SKM-1 treated with dmso at 0.1 percent for 144 hours (cell line): ENCODE results near the gene QRICH1.

ENCODE experiments used
- DNase-seq: peaks from one replicate; lab custom pipeline; 2025; ENCODE audit not compliant: unreplicated experiment; lab: John Stamatoyannopoulos, UW

Gene QRICH1

DNA sequence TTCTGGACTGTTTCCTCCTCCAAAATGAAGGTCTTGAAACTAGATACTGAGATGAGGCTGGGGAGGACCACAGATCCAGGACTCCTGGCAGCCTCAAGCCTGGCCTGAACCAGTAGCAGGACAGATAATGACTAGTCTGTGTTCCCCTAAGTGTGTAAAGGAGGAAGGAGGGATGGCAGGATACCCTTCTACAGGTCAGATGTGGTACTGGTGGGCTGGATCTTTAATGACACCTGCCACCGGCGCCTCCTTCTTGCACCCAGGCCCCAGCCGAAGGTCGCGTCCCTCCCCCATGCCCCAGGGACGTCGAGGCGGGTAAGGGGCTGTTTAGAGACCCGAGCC lies 26.2 kb upstream of the QRICH1 start:
- DNase-seq, result no peak

- DNase-seq, result no peak
Observed at GRCh38 chr3:49119439-49119838, 25.6 kb upstream of the QRICH1 start.

GRCh38 chr3:49119036-49119435 lies 25.2 kb upstream of the QRICH1 start:
- DNase-seq, result no peak

- DNase-seq, result no peak
Observed at GRCh38 chr3:49112262-49112661, 18.4 kb upstream of the QRICH1 start.

- no peak for DNase-seq
Observed at GRCh38 chr3:49111347-49111746, 17.5 kb upstream of the QRICH1 start.

GRCh38 chr3:49110780-49111179 lies 16.9 kb upstream of the QRICH1 start:
- no peak for DNase-seq

GRCh38 chr3:49108346-49108745 lies 14.5 kb upstream of the QRICH1 start:
- no peak for DNase-seq

GRCh38 chr3:49104427-49105291 lies 10.8 kb upstream of the QRICH1 start, which contains the start of gene QARS1:
QARS1 (minus strand) TSS chr3:49104757; CDS start chr3:49104733, 24 bp downstream.
- DNase-seq, result peak; percentile 93

DNA sequence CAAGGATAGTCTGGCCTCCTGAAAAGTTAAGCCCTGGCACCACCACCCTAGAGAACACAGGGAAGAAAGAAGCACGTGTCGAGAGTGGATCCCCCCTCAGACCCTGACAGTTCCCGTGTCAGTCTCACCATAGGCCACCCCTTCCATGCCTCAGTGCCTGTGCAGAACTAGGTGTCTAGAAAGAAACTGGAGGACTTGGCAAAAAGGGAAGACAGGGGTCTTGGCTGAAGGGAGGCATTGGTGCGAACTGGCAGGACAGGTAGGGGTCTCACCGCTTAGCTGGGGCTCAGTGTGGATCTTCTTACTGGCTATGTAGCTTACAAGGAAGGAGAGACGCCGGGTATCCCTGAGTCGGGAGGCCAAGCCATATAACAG lies 10.2 kb upstream of the QRICH1 start:
- no peak for DNase-seq

DNA sequence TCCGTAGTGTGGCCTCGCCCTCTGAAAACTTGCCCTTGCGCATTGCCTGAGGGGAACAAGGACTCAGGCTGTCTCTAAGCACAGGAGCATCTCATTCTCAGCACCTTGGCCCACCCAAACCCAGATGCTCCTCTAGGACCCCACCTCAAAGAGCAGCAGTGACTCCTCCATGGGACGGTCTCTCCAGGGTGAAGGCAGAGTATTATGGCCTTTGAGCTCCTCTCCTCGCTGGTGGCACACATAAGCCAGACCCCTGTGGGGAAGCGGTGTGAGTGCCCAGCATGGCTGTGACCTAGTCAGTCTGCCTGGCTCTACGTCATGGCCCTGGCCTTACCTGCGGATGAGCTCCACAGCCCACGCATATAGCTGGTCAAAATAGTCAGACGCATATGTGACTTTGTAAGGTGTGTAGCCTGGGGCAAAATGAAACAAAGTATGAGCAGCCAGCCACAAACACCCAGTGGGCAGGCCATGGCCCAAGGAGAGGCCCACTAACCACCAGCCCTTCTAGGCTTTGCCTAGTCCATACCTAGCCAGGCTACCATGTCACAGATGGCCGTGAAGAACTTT lies 6.3 kb upstream of the QRICH1 start:
- DNase-seq, result no peak

DNA sequence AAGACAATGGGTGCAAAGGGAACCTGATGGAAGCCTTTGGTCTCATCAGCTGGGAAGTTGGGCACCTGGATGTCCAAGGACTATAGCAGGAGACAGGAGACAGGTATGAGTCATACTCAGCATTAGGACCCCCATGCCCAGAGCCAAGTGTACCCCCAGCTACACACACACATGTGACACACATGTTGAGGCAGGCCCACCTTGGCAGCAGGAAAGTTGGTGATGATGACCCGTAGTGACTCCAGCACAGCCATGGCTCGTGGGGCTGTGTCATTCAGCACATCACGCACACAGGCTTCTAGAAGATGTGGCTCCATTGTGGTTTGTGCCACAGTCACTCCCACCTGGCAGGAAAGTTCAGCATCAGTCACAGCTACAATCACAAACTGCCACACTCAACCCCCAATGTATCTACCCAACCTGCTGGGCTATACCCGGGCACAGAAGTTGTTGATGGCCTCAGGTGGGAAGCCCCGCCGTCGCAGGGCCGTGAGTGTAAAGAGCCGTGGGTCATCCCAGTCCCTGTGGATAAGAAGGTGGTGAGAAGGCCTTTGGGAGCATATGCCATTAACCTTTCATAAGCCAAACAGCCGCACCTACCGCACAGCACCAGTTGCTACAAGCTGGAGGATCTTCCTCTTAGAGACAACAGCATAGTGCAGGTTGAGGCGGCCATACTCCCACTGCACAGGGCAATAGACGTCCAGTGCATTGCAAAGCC lies 5.2 kb upstream of the QRICH1 start:
- DNase-seq, result no peak

DNA sequence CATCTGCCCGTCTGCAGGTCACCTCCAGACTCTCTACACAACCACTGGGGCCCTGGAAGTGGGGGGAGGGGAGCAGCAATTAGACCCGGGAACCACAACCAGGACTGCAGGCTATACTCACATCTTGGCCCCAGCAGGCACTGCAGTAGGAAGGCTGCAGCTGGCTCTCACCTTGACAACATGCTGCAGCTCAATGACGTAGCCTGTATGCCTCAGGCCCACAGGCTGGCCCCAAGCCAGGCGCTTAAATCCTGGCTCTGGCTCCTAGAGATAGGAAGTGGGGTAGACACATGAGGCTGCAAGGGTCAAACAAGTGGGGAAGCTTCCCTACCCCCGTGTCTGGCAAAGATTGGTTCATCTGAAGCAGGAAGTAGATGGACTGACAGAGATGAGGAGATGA lies 4.6 kb upstream of the QRICH1 start:
- no peak for DNase-seq

GRCh38 chr3:49092938-49093852 lies 676 bp downstream of the QRICH1 start:
- peak; percentile 65 for DNase-seq

GRCh38 chr3:49081429-49081828 lies 12.4 kb downstream of the QRICH1 start:
- DNase-seq, result no peak

DNA sequence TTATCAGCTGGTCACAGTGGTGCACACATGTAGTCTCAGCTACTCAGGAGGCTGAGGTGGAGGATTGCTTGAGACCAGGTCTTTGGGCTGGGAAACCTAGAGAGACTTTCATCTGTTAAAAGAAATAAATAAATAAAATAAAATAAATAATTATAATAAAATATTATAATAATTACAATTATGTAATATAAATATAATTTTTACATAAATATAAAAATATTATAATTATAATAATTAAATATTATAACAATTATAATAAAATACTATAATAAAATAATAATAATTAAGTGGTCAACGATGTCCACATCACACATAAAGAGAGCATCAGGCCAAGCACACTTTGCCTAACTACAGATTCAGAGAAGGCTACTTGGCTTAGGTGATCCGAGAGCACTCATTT lies 14.6 kb downstream of the QRICH1 start:
- DNase-seq, result no peak

DNA sequence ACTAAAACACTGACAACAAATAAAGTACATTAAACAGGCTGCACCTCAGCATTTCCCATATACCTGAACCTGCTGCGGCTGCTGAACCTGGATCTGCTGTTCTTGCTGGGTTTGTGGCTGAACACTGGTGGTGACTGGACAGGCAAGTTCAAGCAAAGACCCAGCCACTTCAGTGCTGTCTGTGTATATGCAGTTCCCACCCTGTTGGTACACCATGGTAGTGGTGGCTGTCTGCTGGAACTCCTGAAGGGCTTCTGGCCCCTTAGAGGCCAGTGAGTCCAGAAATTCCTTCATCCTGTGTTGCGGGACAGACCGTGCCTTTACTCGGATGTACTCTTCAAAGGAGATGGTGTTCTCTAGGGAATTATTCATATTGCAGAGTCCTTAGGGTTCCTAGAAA lies 17.2 kb downstream of the QRICH1 start:
- no peak for DNase-seq

DNA sequence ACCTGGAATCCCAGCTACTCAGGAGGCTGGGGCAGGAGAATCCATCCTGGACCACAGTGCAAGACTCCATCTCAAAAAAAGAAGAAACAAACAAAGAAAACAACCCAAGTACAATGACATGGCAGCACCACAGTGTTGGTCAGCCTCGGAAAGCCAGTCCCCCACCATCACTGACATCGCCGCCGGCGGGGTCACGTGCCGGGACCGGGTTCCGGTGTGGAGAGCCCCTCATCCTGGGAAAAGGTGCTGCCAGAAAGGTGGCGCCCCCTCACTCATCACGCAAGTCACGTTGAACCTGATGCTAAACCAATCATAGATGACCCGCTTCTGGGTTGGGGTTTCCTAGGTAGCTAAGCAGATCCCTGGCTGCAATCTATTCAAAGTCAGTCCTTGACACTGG lies 17.8 kb downstream of the QRICH1 start:
- no peak for DNase-seq

DNA sequence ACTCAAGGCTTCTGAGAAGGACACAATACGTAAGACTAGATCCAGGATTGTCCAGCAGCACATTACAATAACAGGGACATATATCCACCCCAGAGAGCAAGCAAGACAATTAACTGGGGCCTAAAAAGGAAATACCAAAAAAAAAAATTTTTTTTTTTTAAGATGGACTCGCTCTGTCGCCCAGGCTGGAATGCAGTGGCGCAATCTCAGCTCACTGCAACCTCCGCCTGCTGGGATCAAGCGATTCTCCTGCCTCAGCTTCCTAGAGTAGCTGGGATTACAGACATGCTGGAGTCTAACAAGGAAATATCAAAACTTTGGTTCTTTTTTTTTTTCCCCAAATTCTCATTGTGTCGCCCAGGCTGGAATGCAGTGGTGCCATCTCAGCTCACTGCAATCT lies 35.9 kb downstream of the QRICH1 start:
- no peak for DNase-seq

DNA sequence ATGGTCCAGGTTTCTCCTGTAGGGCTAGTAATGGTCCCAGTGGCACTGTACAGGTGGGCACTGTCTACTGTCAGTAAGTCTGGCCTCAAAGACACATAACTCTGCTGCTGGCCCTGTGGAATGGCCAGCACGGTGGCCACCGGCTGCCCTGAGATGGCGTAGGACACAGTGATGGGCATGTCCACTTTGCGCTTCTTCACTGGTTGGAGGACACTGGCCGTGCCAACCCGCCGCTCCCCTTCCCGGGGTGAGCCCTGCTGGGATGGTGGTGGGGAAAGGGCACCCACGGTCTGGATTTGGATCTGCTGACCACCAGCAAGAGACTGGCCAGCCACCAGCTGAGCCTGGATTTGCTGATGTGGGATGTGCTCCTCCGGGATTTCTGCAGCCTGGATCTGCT lies 36.6 kb downstream of the QRICH1 start:
- no peak for DNase-seq

DNA sequence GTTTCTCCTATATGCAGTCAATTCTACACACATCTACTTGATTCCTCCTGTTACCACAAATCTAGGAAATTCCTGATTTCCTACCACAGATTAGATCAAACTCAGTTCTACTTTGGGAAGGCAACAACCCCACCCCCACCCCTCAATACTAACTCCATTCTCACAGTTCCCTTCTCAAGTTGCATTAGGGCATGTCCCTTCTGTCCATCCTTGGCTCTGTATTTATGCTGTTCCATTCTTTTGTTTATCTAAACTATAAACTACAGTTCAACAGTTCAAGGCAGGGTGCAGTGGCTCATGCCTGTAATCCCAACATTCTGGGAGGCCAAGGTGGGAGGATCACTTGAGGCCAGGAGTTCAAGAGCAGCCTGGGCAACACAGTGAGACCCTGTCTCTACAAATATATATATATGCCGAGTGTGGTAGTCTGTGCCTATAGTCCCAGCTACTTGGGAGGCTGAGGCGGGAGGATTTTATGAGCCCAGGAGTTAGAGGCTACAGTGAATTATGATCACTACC lies 39.5 kb downstream of the QRICH1 start:
- DNase-seq, result no peak

- no peak for DNase-seq
Observed at GRCh38 chr3:49053543-49053942, 40.3 kb downstream of the QRICH1 start.
